Suppressor macrophage treated with lipopolysaccharide for 4 hours (primary cell): ENCODE results near the gene APC.
A peak's percentile ranks its signal among the peaks of the same experiment; 100 is the strongest.

Source experiments
- DNase-seq: peaks from one replicate; pipeline ENCODE4 v3.0.0-alpha.2; 2020

Gene APC

DNA sequence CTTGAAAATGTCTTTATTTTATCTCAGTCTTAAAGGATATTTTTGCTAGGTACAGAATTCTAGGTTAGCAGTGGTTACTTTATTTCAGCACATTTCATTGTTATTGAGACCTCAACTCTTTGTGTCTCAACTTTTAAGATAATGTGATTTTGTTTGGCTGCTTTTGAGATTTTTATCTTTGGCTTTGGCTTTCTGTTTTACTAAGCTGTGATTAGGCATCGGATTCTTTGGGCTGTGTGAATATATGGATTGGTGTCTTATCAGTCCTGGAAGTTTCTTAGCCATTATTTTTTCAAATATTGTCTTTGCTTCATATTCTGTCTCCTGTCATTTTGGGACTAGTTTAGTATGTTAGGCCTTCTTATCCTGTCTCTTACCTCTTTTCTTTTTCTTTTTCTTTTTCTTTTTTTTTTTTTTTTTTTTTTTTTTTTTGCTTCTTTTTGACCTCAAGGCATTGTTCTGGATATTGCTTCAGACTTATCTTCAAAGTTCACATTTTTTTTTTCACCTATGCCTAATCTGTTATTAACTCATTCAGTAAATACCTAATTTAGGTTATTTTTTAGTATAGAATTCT is 20.1 kb upstream of the APC start:
- DNase-seq: no peak

GRCh38 chr5:112718344-112718743 is 19.3 kb upstream of the APC start:
- no peak for DNase-seq

GRCh38 chr5:112720576-112720975 is 17.1 kb upstream of the APC start:
- no peak for DNase-seq

DNA sequence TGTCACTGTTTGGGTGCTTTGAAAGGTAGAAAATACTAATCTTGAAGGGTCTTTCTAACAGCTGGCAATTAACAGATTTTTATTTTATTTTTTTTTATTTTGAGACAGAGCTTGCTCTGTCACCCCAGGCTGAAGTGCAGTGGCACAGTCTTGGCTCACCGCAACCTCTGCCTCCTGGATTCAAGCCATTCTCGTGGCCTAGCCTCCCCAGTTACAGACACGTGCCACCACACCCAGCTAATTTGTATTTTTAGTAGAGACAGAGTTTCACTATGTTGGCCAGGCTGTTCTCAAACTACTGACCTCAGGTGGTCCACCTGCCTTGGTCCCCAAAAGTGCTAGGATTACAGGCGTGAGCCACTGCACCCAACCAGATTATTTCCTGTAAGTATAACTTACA is 12.8 kb upstream of the APC start:
- no peak for DNase-seq

GRCh38 chr5:112729630-112730029 is 8.1 kb upstream of the APC start:
- no peak for DNase-seq

DNA sequence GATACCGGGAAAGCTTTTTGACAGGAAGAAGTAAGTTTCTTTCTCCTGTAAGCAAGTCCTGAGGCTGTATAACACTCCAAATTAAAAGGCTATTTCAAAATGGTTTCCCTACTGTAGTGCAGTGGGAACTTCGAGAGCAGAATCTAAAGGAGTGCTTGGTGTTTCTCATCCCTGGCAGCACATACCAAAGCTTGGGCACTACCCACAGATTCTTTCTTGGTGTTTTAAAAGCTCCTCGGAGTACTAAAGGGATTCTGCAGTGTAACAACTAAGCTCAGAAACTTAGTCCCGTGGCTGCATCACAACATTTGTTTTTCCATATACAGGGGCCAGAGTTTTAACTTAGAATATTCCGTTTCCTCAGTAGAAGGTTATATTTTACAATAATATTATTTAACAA is 5.6 kb upstream of the APC start:
- no peak for DNase-seq

DNA sequence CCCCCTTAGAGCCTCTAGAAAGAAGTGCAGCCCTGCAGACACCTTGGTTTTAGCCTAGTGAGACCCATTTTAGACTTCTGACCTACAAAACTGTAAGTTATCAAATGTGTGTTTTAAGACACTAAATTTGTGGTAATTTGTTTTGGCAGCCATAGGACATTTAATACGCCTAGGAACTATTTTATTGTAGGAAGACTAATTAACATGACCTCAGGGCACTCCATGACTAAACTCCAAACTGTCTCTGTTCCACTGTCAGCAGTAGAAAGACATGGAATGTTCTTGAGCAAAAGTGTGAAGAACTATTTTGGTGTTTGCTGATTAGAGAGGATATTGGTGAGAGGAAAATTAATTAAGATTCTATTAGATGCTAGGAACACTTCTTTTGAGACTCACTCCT is 4.1 kb upstream of the APC start:
- no peak for DNase-seq

DNA sequence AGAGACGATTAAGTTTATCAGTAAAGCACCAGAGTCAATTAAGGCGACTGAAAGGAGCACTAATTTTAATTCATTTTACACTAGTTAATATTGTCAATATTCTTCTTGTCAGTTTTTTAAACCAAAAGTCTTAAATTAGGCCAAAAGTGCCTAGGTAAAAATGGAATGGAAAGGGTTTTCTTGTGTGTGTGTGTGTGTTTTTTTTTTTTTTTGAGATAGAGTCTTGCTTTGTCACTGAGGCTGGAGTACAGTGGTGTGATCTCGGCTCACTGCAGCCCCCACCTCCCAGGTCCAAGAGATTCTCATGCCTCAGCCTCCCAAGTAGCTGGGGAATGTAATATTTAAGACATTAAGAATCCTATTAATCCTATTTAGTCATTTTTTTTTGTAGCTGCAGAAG is 3.1 kb upstream of the APC start:
- DNase-seq: no peak

- no peak for DNase-seq
These were observed 2.0 kb upstream of the APC start for GRCh38 chr5:112735702-112736101.

DNA sequence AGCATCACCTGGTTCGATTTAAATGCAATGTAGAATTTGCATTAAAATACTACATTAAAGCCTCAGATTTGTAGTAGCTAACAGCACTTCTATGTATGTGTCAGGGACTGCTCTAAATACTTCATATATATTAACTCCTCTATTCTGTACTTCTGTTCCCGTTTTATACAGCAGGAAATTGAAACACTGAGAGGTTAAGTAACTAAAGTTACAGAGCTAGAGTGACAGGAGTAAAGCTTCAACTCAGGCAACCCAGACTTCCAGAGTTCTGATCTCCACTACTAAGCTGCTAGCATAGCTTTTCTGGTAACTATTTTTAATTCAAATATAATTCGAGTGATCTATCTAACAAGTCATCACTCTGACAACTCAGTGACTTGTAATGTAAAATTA is 619 bp upstream of the APC start:
- peak; percentile 30 for DNase-seq

DNA sequence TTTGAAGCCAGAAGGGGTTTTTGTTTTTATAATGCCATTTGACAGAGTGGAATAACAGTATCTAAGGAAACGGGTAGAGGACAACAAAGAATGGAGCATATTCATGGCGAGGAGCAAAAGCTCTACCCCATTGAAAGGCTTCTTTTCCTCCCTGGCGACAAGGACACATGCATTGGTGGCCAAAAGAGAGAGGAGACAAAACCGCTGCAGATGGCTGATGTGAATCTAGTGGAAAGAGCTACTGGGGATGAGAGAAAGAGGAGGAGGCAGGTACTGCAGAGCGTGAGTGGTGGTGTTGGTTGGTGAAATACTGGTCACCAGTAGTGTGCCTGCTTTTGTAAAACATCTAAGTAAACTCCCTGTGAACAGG is 491 bp downstream of the APC start:
- DNase-seq: no peak

- no peak for DNase-seq
These were observed 4.7 kb downstream of the APC start for GRCh38 chr5:112742424-112742823.

DNA sequence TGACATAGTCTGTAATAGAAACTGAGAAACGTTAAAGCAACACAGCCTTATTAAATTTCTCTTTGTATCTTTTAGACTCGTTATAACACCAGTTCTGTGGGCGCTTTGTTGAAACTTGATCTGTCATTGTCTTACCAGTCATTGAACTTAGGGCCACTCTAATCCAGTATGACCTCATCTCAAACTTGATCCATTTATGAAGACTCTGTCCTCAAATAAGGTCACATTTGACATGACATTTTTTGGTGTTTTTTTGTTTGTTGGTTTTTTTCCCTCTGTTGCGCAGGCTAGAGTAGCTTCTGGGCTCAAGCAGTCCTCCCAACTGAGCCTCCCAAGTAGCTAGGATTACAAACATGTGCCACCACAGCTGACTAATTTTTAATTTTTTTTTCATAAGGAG is 5.9 kb downstream of the APC start:
- no peak for DNase-seq

- no peak for DNase-seq
These were observed 14.7 kb downstream of the APC start for GRCh38 chr5:112752335-112752734.

DNA sequence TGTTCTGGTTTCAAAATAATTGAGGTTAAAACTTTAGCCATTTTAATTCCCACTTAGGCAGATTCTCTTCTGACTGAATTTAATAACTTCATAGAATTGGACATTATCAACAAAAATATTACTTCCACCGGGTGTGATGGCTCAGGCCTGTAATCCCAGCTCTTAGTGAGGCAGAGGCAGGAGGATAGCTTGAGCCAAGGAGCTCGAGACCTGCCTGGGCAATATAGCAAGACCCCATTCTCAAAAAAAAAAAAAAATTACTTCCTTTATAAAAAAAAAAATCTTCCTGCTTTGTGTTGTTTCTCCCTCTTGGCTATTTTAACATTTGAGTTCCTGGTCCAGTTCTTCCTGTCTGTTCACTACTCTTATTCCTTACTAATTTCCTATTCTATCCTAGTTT is 18.0 kb downstream of the APC start:
- no peak for DNase-seq

DNA sequence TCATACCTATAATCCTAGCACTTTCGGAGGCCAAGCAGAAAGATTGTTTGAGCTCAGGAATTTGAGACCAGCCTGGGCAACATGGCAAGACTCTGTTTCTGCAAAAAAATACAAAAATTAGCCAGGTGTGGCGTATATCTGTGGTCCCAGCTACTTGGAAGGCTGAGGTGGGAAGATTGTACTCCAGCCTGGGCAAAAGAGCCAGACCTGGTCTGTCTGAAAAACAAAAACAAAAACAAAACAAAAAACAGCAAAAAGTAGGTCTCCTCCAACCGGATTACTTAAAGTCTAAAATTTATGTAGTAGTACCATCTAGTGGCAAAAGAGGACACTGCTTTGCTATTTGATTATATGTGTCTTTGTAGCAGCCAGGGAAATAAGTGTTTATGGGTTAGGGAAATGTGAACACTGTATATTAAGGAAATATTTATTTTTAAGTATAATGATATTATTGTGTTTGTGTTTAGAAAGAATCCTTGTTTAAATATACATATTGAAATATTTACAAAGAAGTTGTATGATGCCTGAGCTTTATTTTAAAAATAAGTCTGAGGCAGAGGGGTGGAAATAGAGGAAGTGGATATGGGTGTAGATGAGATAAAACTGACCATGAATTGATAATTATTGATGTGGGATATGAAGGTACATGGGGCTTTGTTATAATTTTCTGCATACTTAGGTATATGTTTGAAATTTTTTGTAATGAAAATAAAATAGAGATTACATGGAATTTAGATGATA is 20.0 kb downstream of the APC start:
- peak; percentile 69 for DNase-seq

DNA sequence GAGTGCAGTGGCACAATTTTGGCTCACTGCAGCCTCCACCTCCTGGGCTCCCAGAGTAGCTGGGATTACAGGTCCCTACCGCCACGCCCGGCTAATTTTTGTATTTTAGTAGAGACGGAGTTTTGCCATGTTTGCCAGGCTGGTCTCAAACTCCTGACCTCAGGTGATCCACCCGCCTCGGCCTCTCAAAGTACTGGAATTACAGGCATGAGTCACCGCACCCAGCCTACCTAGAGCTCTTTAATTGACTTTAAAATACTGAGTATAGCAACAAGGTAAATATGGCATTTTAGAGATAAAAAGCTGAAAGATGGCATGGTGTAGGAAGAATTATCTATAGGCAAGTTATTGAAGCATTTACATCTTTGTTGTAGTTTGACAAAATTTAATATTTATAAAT is 21.0 kb downstream of the APC start:
- DNase-seq: no peak

DNA sequence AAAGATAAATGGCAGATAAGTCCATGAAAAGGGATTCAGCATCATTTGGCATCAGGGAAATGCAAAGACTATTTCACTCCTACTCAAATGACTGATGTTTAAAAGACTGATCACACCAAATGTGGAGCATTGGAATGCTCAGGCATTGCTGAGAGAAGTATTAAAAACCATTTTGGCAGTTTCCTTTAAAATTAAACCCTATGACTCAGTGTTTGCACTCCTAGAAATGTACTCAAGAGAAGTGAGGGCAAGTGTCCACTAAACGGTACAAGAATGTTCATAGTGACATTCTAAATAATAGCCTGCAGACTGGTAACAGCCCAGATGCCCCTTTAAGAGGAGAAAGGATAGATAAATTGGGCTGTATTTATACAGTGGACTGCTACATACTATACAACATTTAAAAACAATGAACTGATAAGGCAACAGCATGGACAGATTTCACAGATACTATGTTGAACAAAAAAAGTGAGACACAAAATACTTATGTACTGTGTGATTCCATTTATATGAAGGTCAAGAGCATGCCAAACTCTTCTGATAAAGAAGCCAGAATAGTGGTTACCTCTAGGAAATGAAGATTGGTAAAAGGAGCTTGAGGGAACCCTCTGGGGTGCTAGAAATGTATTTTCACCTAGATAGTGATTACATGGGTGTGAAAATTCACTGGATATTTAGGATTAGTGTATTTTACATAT is 24.6 kb downstream of the APC start:
- DNase-seq: no peak

DNA sequence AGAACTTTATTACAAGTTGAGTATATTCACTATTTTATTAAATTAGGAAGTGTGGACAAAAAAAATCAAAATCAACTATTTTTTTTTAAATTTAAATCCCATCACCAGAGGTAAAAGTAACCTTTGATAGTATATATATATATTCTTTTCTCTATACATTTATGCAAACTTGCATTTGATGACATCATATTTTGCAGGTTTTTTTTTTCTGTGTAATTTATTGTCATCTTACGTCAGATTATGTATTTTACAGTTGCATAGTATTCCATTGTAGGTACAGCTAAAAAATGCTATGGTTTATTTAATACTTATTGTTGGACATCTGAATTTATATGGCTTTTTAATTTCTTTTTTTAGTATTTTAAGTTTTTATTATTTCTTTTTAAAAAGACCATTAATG is 25.5 kb downstream of the APC start:
- no peak for DNase-seq

DNA sequence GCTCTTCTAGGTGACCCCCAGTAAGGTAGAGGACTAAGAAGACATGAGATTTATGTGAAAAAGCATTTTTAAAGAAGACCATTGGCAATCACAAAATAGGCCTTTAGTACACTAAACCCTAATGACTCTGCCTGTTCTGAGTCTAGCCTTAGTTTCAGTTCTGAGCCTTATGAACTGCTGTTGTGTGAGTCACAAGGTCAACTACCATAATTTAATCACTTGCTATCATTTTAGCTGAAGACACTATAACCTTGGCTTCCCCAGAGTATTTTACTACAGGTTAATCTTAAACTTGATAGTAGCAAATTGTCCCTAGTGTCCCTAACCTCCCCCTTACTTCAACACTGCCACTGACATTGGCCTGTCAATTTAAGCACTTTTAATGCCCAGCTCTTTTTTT is 34.4 kb downstream of the APC start:
- DNase-seq: peak; percentile 12

DNA sequence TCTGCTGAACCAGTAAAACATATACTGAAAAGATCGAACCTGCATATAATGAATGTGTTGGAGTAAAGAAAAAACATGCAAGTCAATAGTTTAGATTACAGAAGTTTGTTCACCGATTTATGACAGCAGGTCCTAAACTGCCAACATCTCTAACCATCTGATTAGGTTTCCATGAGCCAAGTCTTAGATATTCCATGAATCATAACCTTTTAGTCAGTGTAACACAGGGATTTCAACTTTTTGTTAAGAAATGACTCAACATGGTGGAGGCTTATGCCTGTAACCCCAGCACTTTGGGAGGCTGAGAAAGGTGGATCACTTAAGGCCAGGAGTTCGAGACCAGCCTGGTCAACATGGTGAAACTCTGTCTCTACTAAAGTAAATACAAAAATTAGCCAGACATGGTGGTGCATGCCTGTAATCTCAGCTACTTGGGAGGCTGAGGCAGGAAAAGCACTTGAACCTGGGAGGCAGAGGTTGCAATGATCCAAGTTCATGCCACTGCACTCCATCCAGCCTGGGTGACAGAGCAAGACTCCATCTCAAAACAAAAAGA is 38.7 kb downstream of the APC start:
- no peak for DNase-seq

GRCh38 chr5:112779531-112779930 is 41.8 kb downstream of the APC start:
- DNase-seq: peak; percentile 44

DNA sequence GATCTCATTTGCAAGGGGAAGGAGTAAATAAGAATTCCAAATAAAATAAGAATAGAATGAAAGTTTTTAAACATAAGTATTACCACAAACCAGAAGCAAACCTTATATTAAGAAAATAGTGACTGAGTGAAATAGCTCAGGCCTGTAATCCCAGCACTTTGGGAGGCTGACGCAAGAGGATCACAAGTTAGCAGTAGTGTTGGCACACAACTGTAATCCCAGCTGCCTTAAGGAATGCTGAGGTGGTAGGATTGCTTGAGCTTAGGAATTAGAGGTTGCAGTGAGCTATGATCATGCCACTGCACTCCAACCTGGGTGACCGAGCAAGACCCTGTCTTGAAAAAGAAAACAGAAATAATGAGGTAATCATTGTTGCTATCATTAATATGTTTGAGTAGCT is 47.0 kb downstream of the APC start:
- DNase-seq: no peak

DNA sequence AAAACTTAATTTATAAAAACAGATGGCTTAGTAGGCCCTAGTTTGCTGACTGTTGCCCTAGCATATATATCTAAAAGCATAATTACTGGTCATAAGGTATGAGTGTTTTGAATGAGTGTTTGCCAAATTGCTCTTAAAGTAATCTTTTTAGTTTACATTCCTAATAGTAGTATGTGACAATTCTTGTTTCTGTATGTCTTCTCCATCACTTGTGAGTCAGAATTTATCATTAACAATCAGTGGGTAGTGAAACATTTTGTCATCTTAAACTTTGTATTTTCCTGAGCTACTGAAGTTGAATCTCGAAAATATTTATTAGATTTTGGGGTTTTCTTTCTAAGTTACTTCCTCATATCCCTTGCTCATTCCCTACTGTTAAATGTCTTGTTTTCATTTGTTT is 49.6 kb downstream of the APC start:
- DNase-seq: no peak
